Stimulated activated CD8-positive, alpha-beta memory T cell treated with anti-CD3 and anti-CD28 coated beads, Interleukin-7, amount 100 ng/mL, for 1 hour (primary cell): ENCODE measurements around the gene TMEM43.

Experiments used
- DNase-seq, 2 donors: peaks; one replicate each; pipeline ENCODE4 v3.0.0-alpha.2; 2020; ENCODE audit warnings: low read depth in 2 of 2

TMEM43 gene

GRCh38 chr3:14178247-14179113, 53.6 kb downstream of the TMEM43 start, which contains the start of the genes LSM3 and XPC:
Gene LSM3, plus strand, starts transcription at chr3:14178817. Its CDS starts 44 bp downstream, at chr3:14178861.
Gene XPC, minus strand, starts transcription at chr3:14178601. Its CDS starts 33 bp downstream, at chr3:14178568.
- DNase-seq: peak; percentile 95 to 97

- no peak for DNase-seq
Measured at GRCh38 chr3:14179114-14179465, 54.2 kb downstream of the TMEM43 start.

GRCh38 chr3:14179795-14180194, 54.9 kb downstream of the TMEM43 start:
- no peak for DNase-seq

- no peak for DNase-seq
Measured at GRCh38 chr3:14181253-14181652, 56.4 kb downstream of the TMEM43 start.

GRCh38 chr3:14183015-14183577, 58.2 kb downstream of the TMEM43 start:
- no peak for DNase-seq

GRCh38 chr3:14186854-14187458, 62.1 kb downstream of the TMEM43 start:
- DNase-seq: no peak

- no peak for DNase-seq
Measured at GRCh38 chr3:14188041-14188754, 63.3 kb downstream of the TMEM43 start.
